Neural progenitor cell (in vitro differentiated cells): ENCODE results near the gene PYDC2.

Experiments
- EZH2 ChIP-seq: fragments of 200-600 bp; sonication (generic); IDR thresholded peaks from 2 replicates; pipeline ENCODE4 v1.6.1; 2017; ENCODE audit warnings: antibody characterized with exemption, mild to moderate bottlenecking, moderate library complexity
- TF ChIP-seq, protein P1 (sequence below): fragments of 200-600 bp; sonication (generic); IDR thresholded peaks from 2 replicates; pipeline ENCODE4 v1.5.1; 2017; ENCODE audit warnings: antibody characterized with exemption, mild to moderate bottlenecking

DNA sequence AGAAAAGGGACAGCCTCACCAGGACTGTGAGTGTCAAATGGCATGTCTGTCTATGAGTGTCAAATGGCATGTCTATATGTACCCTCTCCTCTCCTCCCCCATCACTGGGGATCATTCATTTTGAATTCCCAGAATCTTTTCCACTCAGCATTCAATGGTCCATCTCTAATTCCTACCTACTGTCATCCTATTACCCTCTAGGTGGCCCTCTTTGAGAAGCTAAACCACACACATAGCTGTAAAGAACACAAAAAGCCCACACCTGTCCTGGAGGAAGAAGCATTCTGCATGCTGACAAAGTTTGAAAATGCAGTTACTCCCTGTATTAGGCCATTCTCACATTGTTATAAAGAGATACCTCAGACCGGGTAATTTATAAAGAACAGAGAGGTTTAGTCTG lies 46.2 kb upstream of the PYDC2 start:
- TF ChIP-seq, protein P1, sequence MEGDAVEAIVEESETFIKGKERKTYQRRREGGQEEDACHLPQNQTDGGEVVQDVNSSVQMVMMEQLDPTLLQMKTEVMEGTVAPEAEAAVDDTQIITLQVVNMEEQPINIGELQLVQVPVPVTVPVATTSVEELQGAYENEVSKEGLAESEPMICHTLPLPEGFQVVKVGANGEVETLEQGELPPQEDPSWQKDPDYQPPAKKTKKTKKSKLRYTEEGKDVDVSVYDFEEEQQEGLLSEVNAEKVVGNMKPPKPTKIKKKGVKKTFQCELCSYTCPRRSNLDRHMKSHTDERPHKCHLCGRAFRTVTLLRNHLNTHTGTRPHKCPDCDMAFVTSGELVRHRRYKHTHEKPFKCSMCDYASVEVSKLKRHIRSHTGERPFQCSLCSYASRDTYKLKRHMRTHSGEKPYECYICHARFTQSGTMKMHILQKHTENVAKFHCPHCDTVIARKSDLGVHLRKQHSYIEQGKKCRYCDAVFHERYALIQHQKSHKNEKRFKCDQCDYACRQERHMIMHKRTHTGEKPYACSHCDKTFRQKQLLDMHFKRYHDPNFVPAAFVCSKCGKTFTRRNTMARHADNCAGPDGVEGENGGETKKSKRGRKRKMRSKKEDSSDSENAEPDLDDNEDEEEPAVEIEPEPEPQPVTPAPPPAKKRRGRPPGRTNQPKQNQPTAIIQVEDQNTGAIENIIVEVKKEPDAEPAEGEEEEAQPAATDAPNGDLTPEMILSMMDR: peak; percentile 8
- no peak for TF ChIP-seq EZH2
